Measurements from ENCODE around the gene RBM14. TPM values are rescaled to one million over a fixed set of nuclear protein-coding genes. Genes with fewer than 3 reads are reported as not detected.
"Not testable (repeated sequence)": the region's sequence is repeated elsewhere in the genome, so short reads cannot be mapped to it uniquely, and the experiment has no call there.

RBM14 gene
- total RNA-seq, 2 donors from 2014 or later: 90.0 to 110 TPM

GRCh38 chr11:66579017-66579606 lies 37.3 kb upstream of the RBM14 start:
- Histone ChIP-seq H3K36me3 (ENCODE audit: control insufficient read depth, insufficient read depth, low read length) (no peaks in the 10 kb centered on the region), H3K27me3 (ENCODE audit: control insufficient read depth, insufficient read depth, low read length, poor library complexity, severe bottlenecking) (no peaks in the 10 kb centered on the region), H3K27ac (ENCODE audit: low read depth, low read length) (no peak overlapping the region), H3K4me3 (ENCODE audit: low read length) (no peak overlapping the region), H3K9me3 (ENCODE audit: control insufficient read depth, low read length) (peaks cover 11% of the 10 kb centered on the region), H3K9ac (ENCODE audit: extremely low read depth, low read length, poor library complexity, severe bottlenecking) (no peak overlapping the region), H3K4me1 (ENCODE audit: control insufficient read depth, insufficient read depth, low read length) (no peaks in the 10 kb centered on the region)
- WGBS, 2 experiments (ENCODE audit: insufficient coverage in 1 of 2, insufficient read length in 1 of 2): 35 to 36% methylated on average over 23 to 25 of the region's 25 CpGs
- Mint-ChIP-seq H3K27ac (no peak overlapping the region), H3K27me3 (ENCODE audit: insufficient read depth) (peaks cover 25% of the 10 kb centered on the region), H3K9me3 (peaks cover 46% of the 10 kb centered on the region), H3K4me3 (no peak overlapping the region), H3K4me1 (peaks cover 5% of the 10 kb centered on the region), H3K36me3 (ENCODE audit: low read depth) (peaks cover 13% of the 10 kb centered on the region)
- TF ChIP-seq CTCF (conservative IDR thresholded peaks at IDR 0.05): peak; percentile 92
- DNase-seq: peak; percentile 93

- Histone ChIP-seq H3K9ac (ENCODE audit: extremely low read depth, low read length, poor library complexity, severe bottlenecking) (no peak overlapping the region), H3K4me1 (ENCODE audit: control insufficient read depth, insufficient read depth, low read length) (no peaks in the 10 kb centered on the region), H3K9me3 (ENCODE audit: control insufficient read depth, low read length) (peaks cover 11% of the 10 kb centered on the region), H3K27me3 (ENCODE audit: control insufficient read depth, insufficient read depth, low read length, poor library complexity, severe bottlenecking) (no peaks in the 10 kb centered on the region), H3K36me3 (ENCODE audit: control insufficient read depth, insufficient read depth, low read length) (no peaks in the 10 kb centered on the region), H3K27ac (ENCODE audit: low read depth, low read length) (no peak overlapping the region), H3K4me3 (ENCODE audit: low read length) (no peak overlapping the region)
- Mint-ChIP-seq H3K27ac (no peak overlapping the region), H3K4me3 (no peak overlapping the region), H3K27me3 (ENCODE audit: insufficient read depth) (peaks cover 24% of the 10 kb centered on the region), H3K36me3 (ENCODE audit: low read depth) (peaks cover 1% of the 10 kb centered on the region), H3K9me3 (peaks cover 38% of the 10 kb centered on the region), H3K4me1 (peaks cover 5% of the 10 kb centered on the region)
- 91 to 94% methylated on average over 5 of the region's 5 CpGs for WGBS, 2 experiments (ENCODE audit: insufficient coverage in 1 of 2, insufficient read length in 1 of 2)
- TF ChIP-seq CTCF (conservative IDR thresholded peaks at IDR 0.05): no peak
- no peak for DNase-seq
These were observed 35.6 kb upstream of the RBM14 start for GRCh38 chr11:66580803-66581202.

- Histone ChIP-seq H3K36me3 (ENCODE audit: control insufficient read depth, insufficient read depth, low read length) (no peaks in the 10 kb centered on the region), H3K27ac (ENCODE audit: low read depth, low read length) (no peak overlapping the region), H3K27me3 (ENCODE audit: control insufficient read depth, insufficient read depth, low read length, poor library complexity, severe bottlenecking) (no peaks in the 10 kb centered on the region), H3K9me3 (ENCODE audit: control insufficient read depth, low read length) (peaks cover 11% of the 10 kb centered on the region), H3K4me3 (ENCODE audit: low read length) (no peak overlapping the region), H3K4me1 (ENCODE audit: control insufficient read depth, insufficient read depth, low read length) (no peaks in the 10 kb centered on the region), H3K9ac (ENCODE audit: extremely low read depth, low read length, poor library complexity, severe bottlenecking) (no peak overlapping the region)
- 90 to 100% methylated on average over 1 to 3 of the region's 3 CpGs for WGBS, 2 experiments (ENCODE audit: insufficient coverage in 1 of 2, insufficient read length in 1 of 2)
- no peak for TF ChIP-seq CTCF (conservative IDR thresholded peaks at IDR 0.05)
- Mint-ChIP-seq H3K4me3 (no peak overlapping the region), H3K36me3 (ENCODE audit: low read depth) (peaks cover 1% of the 10 kb centered on the region), H3K27ac (no peak overlapping the region), H3K4me1 (peaks cover 5% of the 10 kb centered on the region), H3K9me3 (peaks cover 42% of the 10 kb centered on the region), H3K27me3 (ENCODE audit: insufficient read depth) (peaks cover 27% of the 10 kb centered on the region)
- no peak for DNase-seq
These were observed 35.2 kb upstream of the RBM14 start for GRCh38 chr11:66581261-66581660.

- H3K4me1 ChIP-seq (ENCODE audit: control insufficient read depth, insufficient read depth, low read length); H3K36me3 ChIP-seq (ENCODE audit: control insufficient read depth, insufficient read depth, low read length); H3K27ac Mint-ChIP-seq; H3K9ac ChIP-seq (ENCODE audit: extremely low read depth, low read length, poor library complexity, severe bottlenecking); H3K4me3 ChIP-seq (ENCODE audit: low read length); H3K27me3 ChIP-seq (ENCODE audit: control insufficient read depth, insufficient read depth, low read length, poor library complexity, severe bottlenecking); H3K4me3 Mint-ChIP-seq; H3K36me3 Mint-ChIP-seq (ENCODE audit: low read depth); H3K4me1 Mint-ChIP-seq; H3K27ac ChIP-seq (ENCODE audit: low read depth, low read length): not testable (repeated sequence)
- peaks cover 11% of the 10 kb centered on the region for H3K9me3 ChIP-seq (ENCODE audit: control insufficient read depth, low read length)
- peak; percentile 77 for DNase-seq
- Mint-ChIP-seq H3K27me3 (ENCODE audit: insufficient read depth) (peaks cover 31% of the 10 kb centered on the region), H3K9me3 (peaks cover 50% of the 10 kb centered on the region)
- 87 to 90% methylated on average over 3 of the region's 3 CpGs for WGBS, 2 experiments (ENCODE audit: insufficient coverage in 1 of 2, insufficient read length in 1 of 2)
These were observed 33.8 kb upstream of the RBM14 start for GRCh38 chr11:66582565-66583147.

- not testable (repeated sequence) for H3K4me3 Mint-ChIP-seq; H3K36me3 ChIP-seq (ENCODE audit: control insufficient read depth, insufficient read depth, low read length); H3K4me1 ChIP-seq (ENCODE audit: control insufficient read depth, insufficient read depth, low read length); H3K4me1 Mint-ChIP-seq; H3K9ac ChIP-seq (ENCODE audit: extremely low read depth, low read length, poor library complexity, severe bottlenecking); H3K36me3 Mint-ChIP-seq (ENCODE audit: low read depth); H3K4me3 ChIP-seq (ENCODE audit: low read length); H3K27ac ChIP-seq (ENCODE audit: low read depth, low read length); H3K27ac Mint-ChIP-seq; DNase-seq; H3K27me3 ChIP-seq (ENCODE audit: control insufficient read depth, insufficient read depth, low read length, poor library complexity, severe bottlenecking)
- H3K9me3 ChIP-seq (ENCODE audit: control insufficient read depth, low read length): peaks cover 18% of the 10 kb centered on the region
- 88% methylated on average over 1 of the region's 1 CpG; no CpG with 5 or more reads in 1 of the 2 experiments for WGBS, 2 experiments (ENCODE audit: insufficient coverage in 1 of 2, insufficient read length in 1 of 2)
- peaks cover 20% of the 10 kb centered on the region for H3K27me3 Mint-ChIP-seq (ENCODE audit: insufficient read depth)
- peaks cover 57% of the 10 kb centered on the region for H3K9me3 Mint-ChIP-seq
These were observed 31.0 kb upstream of the RBM14 start for GRCh38 chr11:66585447-66585846.

Data from endodermal cell (in vitro differentiated cells).